ENCODE results near the gene EPS8L2.
A peak's percentile ranks its signal among the peaks of the same experiment; 100 is the strongest.

EPS8L2 gene

DNA sequence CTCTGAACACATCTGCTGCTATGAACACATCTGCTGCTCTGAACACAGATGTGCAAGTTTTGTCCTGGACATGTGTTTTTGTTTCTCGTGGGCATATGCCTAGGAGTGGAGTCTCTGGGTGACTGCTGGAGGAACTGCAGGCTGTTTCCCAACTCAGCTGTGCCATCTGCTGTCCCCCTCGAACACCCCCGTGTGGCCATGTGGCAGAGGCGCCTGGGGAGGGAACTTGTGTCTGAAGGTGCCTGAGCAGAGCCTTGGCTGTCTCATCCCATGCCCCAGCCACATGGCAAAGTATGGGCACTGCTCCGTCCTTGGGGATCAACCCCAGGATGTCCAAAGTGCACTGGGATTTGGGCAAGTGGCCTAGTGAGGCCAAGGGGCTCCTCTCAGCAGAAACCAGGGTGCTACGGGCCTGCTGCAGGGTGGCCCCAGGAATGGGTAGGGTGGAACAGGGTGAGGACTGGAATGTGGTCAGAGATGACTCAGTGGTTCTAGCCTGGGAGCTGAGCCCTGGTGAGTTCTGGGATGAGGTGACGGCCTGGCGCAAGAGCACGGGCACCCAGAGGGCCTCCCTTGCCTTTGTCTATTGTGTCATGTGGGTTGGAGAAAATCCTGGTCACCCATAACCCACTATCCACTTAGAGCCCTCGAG, 56.5 kb downstream of the EPS8L2 start:
- no peak overlapping the region for H3K4me3 ChIP-seq (ENCODE audit: control insufficient read depth, low read depth, low read length)
- peak; percentile 57 for DNase-seq (ENCODE audit: low read depth)
- TF ChIP-seq, protein P1, sequence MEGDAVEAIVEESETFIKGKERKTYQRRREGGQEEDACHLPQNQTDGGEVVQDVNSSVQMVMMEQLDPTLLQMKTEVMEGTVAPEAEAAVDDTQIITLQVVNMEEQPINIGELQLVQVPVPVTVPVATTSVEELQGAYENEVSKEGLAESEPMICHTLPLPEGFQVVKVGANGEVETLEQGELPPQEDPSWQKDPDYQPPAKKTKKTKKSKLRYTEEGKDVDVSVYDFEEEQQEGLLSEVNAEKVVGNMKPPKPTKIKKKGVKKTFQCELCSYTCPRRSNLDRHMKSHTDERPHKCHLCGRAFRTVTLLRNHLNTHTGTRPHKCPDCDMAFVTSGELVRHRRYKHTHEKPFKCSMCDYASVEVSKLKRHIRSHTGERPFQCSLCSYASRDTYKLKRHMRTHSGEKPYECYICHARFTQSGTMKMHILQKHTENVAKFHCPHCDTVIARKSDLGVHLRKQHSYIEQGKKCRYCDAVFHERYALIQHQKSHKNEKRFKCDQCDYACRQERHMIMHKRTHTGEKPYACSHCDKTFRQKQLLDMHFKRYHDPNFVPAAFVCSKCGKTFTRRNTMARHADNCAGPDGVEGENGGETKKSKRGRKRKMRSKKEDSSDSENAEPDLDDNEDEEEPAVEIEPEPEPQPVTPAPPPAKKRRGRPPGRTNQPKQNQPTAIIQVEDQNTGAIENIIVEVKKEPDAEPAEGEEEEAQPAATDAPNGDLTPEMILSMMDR (IDR thresholded peaks at IDR 0.05; ENCODE audit: control insufficient read depth, insufficient read depth, low read depth, low read length, missing control alignments): peak; percentile 25

DNA sequence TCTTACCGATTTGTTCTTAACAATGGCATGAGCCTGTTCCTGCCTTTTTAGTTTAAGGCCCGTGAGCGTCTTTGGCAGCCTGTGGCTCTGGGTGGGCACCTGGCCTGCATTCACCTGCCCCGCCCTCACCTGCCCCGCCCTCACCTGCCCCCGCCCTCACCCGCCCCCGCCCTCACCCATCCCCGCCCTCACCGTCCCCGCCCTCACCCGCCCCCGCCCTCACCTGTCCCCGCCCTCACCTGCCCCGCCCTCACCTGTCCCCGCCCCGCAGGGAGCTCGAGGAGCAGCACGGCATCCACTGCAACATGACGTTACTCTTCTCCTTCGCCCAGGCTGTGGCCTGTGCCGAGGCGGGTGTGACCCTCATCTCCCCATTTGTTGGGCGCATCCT, 57.0 kb downstream of the EPS8L2 start:
- TF ChIP-seq, protein P1 (IDR thresholded peaks at IDR 0.05; ENCODE audit: control insufficient read depth, insufficient read depth, low read depth, low read length, missing control alignments): no peak
- DNase-seq (ENCODE audit: low read depth): no peak

DNA sequence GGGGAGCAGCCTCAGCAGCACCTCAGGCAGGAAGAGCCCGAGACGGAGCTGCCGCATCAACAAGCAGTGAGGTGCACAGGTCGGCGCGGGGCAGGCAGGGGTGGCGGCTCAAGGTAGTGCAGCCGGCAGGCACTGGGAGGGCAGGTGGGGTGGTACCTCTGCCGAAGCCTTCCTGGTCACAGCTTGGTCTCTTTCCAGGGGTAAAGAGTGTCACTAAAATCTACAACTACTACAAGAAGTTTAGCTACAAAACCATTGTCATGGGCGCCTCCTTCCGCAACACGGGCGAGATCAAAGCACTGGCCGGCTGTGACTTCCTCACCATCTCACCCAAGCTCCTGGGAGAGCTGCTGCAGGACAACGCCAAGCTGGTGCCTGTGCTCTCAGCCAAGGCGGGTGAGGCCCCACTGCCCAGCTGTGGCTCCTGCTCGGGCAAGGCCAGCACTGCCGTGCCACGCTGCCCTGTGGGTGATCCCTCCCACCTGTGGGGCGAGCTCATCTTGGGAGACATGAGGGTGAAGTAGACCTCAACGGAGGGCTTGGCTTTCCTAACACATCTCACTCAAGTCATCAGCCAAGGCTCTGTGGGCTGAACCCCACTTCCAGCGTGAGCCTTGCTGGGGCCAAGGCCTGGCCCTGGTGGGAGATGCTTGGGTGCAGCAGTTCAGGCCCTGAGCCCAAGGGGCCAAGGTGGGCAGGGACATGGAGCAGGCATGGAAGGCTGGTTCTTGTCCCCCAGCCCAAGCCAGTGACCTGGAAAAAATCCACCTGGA, 57.7 kb downstream of the EPS8L2 start:
- H3K4me3 ChIP-seq (ENCODE audit: control insufficient read depth, low read depth, low read length): no peak overlapping the region
- TF ChIP-seq, protein P1 (IDR thresholded peaks at IDR 0.05; ENCODE audit: control insufficient read depth, insufficient read depth, low read depth, low read length, missing control alignments): no peak
- no peak for DNase-seq (ENCODE audit: low read depth)

More for the DNA sequence above, 57.0 kb downstream of the EPS8L2 start:
- H3K4me3 ChIP-seq (ENCODE audit: control insufficient read depth, low read depth, low read length): no peak overlapping the region

DNA sequence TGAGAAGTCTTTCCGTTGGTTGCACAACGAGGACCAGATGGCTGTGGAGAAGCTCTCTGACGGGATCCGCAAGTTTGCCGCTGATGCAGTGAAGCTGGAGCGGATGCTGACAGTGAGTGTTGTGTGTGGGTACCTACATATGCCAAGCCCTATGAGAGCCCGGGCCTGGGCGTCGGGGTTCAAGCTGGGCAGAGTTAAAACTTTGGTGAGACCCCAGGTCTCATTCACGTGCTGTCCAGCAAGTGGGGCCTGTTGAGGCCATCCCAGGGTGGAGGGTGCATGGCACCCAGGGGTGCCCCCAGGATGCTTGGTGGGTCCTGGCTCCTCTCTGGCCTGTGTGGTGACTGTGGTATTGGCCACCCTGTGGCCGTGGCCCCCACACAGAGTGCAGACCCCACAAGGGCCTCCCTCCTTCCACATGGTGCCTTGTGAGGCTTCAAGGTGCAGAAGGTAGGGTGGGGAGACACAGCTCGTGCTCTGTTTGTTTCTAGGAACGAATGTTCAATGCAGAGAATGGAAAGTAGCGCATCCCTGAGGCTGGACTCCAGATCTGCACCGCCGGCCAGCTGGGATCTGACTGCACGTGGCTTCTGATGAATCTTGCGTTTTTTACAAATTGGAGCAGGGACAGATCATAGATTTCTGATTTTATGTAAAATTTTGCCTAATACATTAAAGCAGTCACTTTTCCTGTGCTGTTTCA, 58.4 kb downstream of the EPS8L2 start:
- no peak overlapping the region for H3K4me3 ChIP-seq (ENCODE audit: control insufficient read depth, low read depth, low read length)
- no peak for DNase-seq (ENCODE audit: low read depth)
- TF ChIP-seq, protein P1 (IDR thresholded peaks at IDR 0.05; ENCODE audit: control insufficient read depth, insufficient read depth, low read depth, low read length, missing control alignments): no peak

DNA sequence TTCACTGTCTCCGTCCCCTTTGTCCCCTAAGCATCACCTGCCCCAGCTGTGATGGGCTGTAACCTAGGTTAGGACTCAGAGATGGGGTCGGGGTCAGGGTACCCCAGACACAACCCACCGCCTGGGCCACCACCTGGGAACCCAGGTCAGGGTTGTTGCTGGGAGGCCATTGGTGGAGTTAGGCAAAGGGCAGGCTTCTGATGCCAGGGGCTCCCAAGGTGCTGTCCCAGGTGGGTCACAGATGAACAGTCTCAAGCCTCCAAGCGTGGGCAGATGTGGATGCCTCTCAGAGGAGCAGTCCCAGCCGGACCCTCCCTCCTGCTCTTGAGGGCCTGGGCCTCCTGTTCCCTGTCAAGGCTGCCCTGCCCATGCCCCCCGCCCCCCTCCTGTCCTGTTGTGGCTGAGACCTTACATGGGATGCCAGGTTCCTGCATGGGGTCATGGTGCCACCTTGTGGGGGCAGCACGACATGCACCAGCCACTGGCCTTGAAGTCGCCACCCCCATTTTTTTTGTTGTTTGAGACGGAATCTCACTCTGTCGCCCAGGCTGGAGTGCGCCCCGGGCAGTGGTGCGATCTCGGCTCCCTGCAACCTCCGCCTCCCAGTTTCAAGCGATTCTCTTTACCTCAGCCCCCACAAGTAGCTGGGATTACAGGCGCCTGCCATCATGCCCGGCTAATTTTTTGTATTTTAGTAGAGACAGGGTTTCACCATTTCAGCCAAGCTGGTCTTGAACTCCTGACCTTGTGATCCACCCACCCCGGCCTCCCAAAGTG, 59.2 kb downstream of the EPS8L2 start:
- no peak overlapping the region for H3K4me3 ChIP-seq (ENCODE audit: control insufficient read depth, low read depth, low read length)
- TF ChIP-seq, protein P1 (IDR thresholded peaks at IDR 0.05; ENCODE audit: control insufficient read depth, insufficient read depth, low read depth, low read length, missing control alignments): peak; percentile 60
- no peak for DNase-seq (ENCODE audit: low read depth)

DNA sequence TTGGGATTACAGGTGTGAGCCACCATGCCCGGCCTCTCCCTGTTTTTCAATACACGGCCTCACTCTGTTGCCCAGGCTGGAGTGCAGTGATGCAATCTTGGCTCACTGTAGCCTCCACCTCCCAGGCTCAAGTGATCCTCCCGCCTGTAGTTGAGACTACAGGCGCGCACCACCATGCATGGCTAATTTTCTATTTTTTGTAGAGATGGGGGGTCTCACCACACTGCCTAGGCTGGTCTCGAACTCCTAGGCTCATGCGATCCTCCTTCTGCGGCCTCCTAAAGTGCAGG, 59.7 kb downstream of the EPS8L2 start:
- no peak for DNase-seq (ENCODE audit: low read depth)

More for the DNA sequence above, 59.7 kb downstream of the EPS8L2 start:
- H3K4me3 ChIP-seq (ENCODE audit: control insufficient read depth, low read depth, low read length): no peak overlapping the region
- TF ChIP-seq, protein P1 (IDR thresholded peaks at IDR 0.05; ENCODE audit: control insufficient read depth, insufficient read depth, low read depth, low read length, missing control alignments): no peak
